ENCODE measurements around the gene KRTAP12-4.

Gene KRTAP12-4

DNA sequence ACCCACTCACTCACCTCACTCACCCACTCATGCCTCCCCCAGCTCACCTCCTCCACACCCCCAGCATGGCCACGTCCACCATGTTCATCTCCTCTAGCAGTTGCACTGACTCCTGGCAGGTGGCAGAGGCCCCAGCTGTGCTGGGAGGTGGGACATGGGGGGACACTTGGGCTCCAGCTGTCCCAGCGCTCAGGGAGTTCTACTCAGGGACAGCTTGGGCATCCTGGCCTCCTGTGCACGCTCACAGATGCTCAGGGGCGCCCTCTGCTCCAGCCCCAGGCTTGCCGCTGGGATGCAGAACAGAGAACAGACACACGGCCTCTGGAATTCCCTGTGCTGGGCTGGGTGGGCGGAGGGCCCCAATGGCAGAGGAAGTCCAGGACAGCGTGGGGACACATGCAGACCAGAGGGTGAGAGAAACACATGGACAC, 37.4 kb downstream of the KRTAP12-4 start:
- H3K36me3 ChIP-seq (ENCODE audit: control insufficient read depth, insufficient read depth, low read length), result no peaks in the 10 kb centered on the region
- no peaks in the 10 kb centered on the region for H3K79me2 ChIP-seq
- TF ChIP-seq, protein P1, sequence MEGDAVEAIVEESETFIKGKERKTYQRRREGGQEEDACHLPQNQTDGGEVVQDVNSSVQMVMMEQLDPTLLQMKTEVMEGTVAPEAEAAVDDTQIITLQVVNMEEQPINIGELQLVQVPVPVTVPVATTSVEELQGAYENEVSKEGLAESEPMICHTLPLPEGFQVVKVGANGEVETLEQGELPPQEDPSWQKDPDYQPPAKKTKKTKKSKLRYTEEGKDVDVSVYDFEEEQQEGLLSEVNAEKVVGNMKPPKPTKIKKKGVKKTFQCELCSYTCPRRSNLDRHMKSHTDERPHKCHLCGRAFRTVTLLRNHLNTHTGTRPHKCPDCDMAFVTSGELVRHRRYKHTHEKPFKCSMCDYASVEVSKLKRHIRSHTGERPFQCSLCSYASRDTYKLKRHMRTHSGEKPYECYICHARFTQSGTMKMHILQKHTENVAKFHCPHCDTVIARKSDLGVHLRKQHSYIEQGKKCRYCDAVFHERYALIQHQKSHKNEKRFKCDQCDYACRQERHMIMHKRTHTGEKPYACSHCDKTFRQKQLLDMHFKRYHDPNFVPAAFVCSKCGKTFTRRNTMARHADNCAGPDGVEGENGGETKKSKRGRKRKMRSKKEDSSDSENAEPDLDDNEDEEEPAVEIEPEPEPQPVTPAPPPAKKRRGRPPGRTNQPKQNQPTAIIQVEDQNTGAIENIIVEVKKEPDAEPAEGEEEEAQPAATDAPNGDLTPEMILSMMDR (IDR thresholded peaks at IDR 0.05), result no peak
- H3K4me2 ChIP-seq (ENCODE audit: low read length), result no peak overlapping the region
- no peaks in the 10 kb centered on the region for H3K9me3 ChIP-seq (ENCODE audit: control insufficient read depth, low read length)
- no peak overlapping the region for H3K27ac ChIP-seq
- no peak overlapping the region for H3K9ac ChIP-seq
- H3K4me3 ChIP-seq (ENCODE audit: low read depth, low read length), result no peak overlapping the region
- no peaks in the 10 kb centered on the region for H3K4me1 ChIP-seq
- H2AFZ ChIP-seq, result no peak overlapping the region
- H3K27me3 ChIP-seq (ENCODE audit: control insufficient read depth, insufficient read depth, low read length), result no peaks in the 10 kb centered on the region

DNA sequence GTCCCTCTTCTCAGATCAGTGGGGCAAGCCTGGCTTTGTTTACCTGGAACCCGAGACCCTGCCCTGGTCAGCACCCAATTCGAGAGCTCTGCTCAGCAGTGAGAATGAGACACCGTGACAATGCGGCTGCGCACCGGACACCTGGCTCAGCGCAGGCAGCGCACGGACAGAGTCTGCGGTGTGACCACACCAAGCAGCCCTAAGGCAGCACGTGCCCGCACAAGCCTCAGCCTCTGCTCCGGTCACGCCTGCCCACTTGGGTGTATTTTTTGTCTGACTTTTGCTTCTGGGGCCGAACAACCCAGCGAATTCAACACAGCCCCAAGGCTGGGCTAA, 37.9 kb downstream of the KRTAP12-4 start:
- no peaks in the 10 kb centered on the region for H3K79me2 ChIP-seq
- no peaks in the 10 kb centered on the region for H3K27me3 ChIP-seq (ENCODE audit: control insufficient read depth, insufficient read depth, low read length)
- TF ChIP-seq, protein P1 (IDR thresholded peaks at IDR 0.05), result no peak
- no peaks in the 10 kb centered on the region for H3K4me1 ChIP-seq
- H3K4me3 ChIP-seq (ENCODE audit: low read depth, low read length), result no peak overlapping the region
- no peak overlapping the region for H3K4me2 ChIP-seq (ENCODE audit: low read length)
- H3K27ac ChIP-seq, result no peak overlapping the region
- H3K9ac ChIP-seq, result no peak overlapping the region
- no peaks in the 10 kb centered on the region for H3K36me3 ChIP-seq (ENCODE audit: control insufficient read depth, insufficient read depth, low read length)
- H3K9me3 ChIP-seq (ENCODE audit: control insufficient read depth, low read length), result no peaks in the 10 kb centered on the region
- no peak overlapping the region for H2AFZ ChIP-seq

DNA sequence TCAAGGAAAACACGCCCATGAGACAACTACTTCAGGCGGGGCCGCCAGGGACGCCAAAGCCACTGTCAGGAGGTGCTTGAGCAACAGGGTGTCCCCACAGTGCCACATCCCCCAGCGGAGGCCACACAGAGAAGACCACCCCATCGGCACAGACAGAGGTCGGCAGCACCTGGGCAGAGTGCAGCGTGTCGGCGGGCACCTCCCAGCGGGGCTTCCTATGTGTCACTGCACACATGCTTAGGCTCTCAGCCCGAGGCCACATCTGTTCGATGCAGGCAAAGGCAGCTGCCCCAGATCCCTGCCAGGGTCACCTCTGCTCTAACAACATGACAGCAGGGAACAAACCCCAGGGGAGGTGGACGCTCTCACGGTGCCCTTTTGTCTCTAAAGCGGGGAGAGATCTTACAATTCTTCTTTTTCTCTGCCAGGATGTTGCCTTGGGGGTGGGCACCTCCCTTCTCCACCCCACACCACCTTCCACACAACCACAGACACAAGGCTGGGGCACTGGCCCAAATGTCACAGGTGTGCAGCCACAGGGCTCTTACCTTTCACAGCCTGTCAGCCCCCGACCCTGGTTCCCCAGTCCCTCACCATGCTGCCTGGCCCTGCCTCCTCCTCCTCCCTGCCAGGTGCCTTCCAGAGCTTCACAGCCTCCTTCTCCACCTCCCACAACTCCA, 38.4 kb downstream of the KRTAP12-4 start:
- no peak overlapping the region for H2AFZ ChIP-seq
- TF ChIP-seq, protein P1 (IDR thresholded peaks at IDR 0.05), result no peak
- H3K4me3 ChIP-seq (ENCODE audit: low read depth, low read length), result no peak overlapping the region
- no peaks in the 10 kb centered on the region for H3K27me3 ChIP-seq (ENCODE audit: control insufficient read depth, insufficient read depth, low read length)
- H3K36me3 ChIP-seq (ENCODE audit: control insufficient read depth, insufficient read depth, low read length), result no peaks in the 10 kb centered on the region
- H3K4me1 ChIP-seq, result no peaks in the 10 kb centered on the region
- no peaks in the 10 kb centered on the region for H3K9me3 ChIP-seq (ENCODE audit: control insufficient read depth, low read length)
- H3K79me2 ChIP-seq, result no peaks in the 10 kb centered on the region
- H3K4me2 ChIP-seq (ENCODE audit: low read length), result no peak overlapping the region
- no peak overlapping the region for H3K27ac ChIP-seq
- no peak overlapping the region for H3K9ac ChIP-seq

DNA sequence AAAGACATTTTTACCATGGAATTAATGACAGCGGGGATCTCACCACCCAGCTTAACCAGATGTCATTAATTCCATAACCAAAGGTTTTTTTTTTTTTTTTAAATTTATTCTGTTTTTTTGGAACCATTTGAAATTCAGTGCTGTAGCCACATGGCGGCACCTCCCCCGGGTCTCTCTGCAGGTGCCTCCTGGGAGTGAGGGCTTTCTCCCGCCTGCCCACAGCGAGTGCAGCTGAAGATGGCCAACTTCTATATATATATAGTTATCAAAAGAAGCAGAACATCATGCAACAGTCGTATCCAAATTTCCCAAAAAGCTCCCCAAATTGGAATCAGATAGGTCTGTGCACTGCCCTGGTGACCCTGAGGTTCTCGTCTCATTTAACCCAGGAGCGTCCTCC, 39.0 kb downstream of the KRTAP12-4 start:
- Histone ChIP-seq H3K4me1 (no peaks in the 10 kb centered on the region), H3K27ac (no peak overlapping the region), H2AFZ (no peak overlapping the region), H3K9ac (no peak overlapping the region), H3K79me2 (no peaks in the 10 kb centered on the region), H3K36me3 (ENCODE audit: control insufficient read depth, insufficient read depth, low read length) (no peaks in the 10 kb centered on the region), H3K4me3 (ENCODE audit: low read depth, low read length) (no peak overlapping the region), H3K9me3 (ENCODE audit: control insufficient read depth, low read length) (no peaks in the 10 kb centered on the region), H3K4me2 (ENCODE audit: low read length) (no peak overlapping the region), H3K27me3 (ENCODE audit: control insufficient read depth, insufficient read depth, low read length) (no peaks in the 10 kb centered on the region)
- TF ChIP-seq, protein P1 (IDR thresholded peaks at IDR 0.05), result no peak

DNA sequence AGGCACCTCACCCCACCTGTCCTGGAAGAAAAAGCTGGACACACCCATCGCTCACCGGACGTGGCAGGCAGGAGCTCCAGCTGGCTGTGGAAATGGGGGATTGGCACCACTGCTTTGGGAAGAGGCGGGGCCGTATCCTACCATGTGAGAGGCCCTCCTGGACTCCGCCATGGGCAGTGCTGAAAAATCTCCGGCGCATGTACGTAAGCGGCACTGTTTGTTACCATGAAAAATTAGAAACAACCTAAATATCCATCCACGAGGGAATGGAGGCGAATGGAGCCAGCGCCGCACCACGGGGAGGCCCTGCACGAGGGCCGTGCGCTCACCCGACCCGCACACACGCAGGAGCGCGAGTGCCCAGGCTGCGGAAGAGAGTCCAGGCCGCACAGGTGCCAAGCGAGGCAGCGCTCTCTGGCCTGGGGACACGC, 39.5 kb downstream of the KRTAP12-4 start:
- H3K27ac ChIP-seq, result no peak overlapping the region
- H3K36me3 ChIP-seq (ENCODE audit: control insufficient read depth, insufficient read depth, low read length), result no peaks in the 10 kb centered on the region
- no peaks in the 10 kb centered on the region for H3K27me3 ChIP-seq (ENCODE audit: control insufficient read depth, insufficient read depth, low read length)
- no peak overlapping the region for H3K4me3 ChIP-seq (ENCODE audit: low read depth, low read length)
- TF ChIP-seq, protein P1 (IDR thresholded peaks at IDR 0.05), result no peak
- H3K79me2 ChIP-seq, result no peaks in the 10 kb centered on the region
- no peak overlapping the region for H3K9ac ChIP-seq
- no peaks in the 10 kb centered on the region for H3K4me1 ChIP-seq
- no peak overlapping the region for H2AFZ ChIP-seq
- no peak overlapping the region for H3K4me2 ChIP-seq (ENCODE audit: low read length)
- no peaks in the 10 kb centered on the region for H3K9me3 ChIP-seq (ENCODE audit: control insufficient read depth, low read length)

Data from parathyroid adenoma (tissue), 2 donors.